ENCODE measurements around the gene POGLUT2. TPM values are rescaled to one million over a fixed set of nuclear protein-coding genes. Genes with fewer than 3 reads are reported as not detected.
A peak's percentile ranks its signal among the peaks of the same experiment; 100 is the strongest.
"Not testable (repeated sequence)": the region's sequence is repeated elsewhere in the genome, so short reads cannot be mapped to it uniquely, and the experiment has no call there.

POGLUT2 gene
- total RNA-seq, 2 donors from 2014 or later = 0.79 to 1.1 TPM

- ATAC-seq (no peak), DNase-seq (no peak)
- intact Hi-C loops (cut with DNase I, micrococcal nuclease) = no loop called here
Observed at GRCh38 chr13:102814025-102814607, 15.3 kb upstream of the POGLUT2 start.

GRCh38 chr13:102812611-102813287 lies 14.0 kb upstream of the POGLUT2 start:
- intact Hi-C loops (cut with DNase I, micrococcal nuclease) = no loop called here
- no peak for ATAC-seq

GRCh38 chr13:102807699-102808098 lies 8.9 kb upstream of the POGLUT2 start:
- no peak for DNase-seq
- no peak for ATAC-seq
- intact Hi-C loops (cut with DNase I, micrococcal nuclease) = no loop called here

More at GRCh38 chr13:102812611-102813287, 14.0 kb upstream of the POGLUT2 start:
- no peak for DNase-seq

GRCh38 chr13:102805680-102806079 lies 6.9 kb upstream of the POGLUT2 start:
- intact Hi-C loops (cut with DNase I, micrococcal nuclease) = no loop called here
- DNase-seq (no peak), ATAC-seq (no peak)

- intact Hi-C loops (cut with DNase I, micrococcal nuclease) = no loop called here
- peak; percentile 84 for ATAC-seq
- peak; percentile 79 to 90 for DNase-seq
Observed at GRCh38 chr13:102800145-102801041, 1.6 kb upstream of the POGLUT2 start.

- intact Hi-C loops (cut with DNase I, micrococcal nuclease) = no loop called here
- ATAC-seq (peak; percentile 26), DNase-seq (peak; percentile 27 to 39)
Observed at GRCh38 chr13:102799426-102800144, 809 bp upstream of the POGLUT2 start.

- intact Hi-C loops (cut with DNase I, micrococcal nuclease) = no loop called here
- ATAC-seq (no peak), DNase-seq (no peak)
Observed at GRCh38 chr13:102793611-102794355, 5.0 kb downstream of the POGLUT2 start.

- DNase-seq = no peak
- ATAC-seq = no peak
- intact Hi-C loops (cut with DNase I, micrococcal nuclease) = no loop called here
Observed at GRCh38 chr13:102792396-102792795, 6.4 kb downstream of the POGLUT2 start.

- no peak for DNase-seq
- intact Hi-C loops (cut with DNase I, micrococcal nuclease) = no loop called here
- no peak for ATAC-seq
Observed at GRCh38 chr13:102788683-102789082, 10.1 kb downstream of the POGLUT2 start.

- no peak for ATAC-seq
- intact Hi-C loops (cut with DNase I, micrococcal nuclease) = no loop called here
- DNase-seq = no peak
Observed at GRCh38 chr13:102784483-102784882, 14.3 kb downstream of the POGLUT2 start.

- DNase-seq = no peak
- intact Hi-C loops (cut with DNase I, micrococcal nuclease) = no loop called here
- ATAC-seq = no peak
Observed at GRCh38 chr13:102781591-102781990, 17.2 kb downstream of the POGLUT2 start.

- intact Hi-C loops (cut with DNase I, micrococcal nuclease); DNase-seq; ATAC-seq: not testable (repeated sequence)
Observed at GRCh38 chr13:102780656-102781055, 18.1 kb downstream of the POGLUT2 start.

- intact Hi-C loops (cut with DNase I, micrococcal nuclease) = no loop called here
- DNase-seq (no peak), ATAC-seq (no peak)
Observed at GRCh38 chr13:102779436-102780159, 19.2 kb downstream of the POGLUT2 start.

GRCh38 chr13:102777736-102778135 lies 21.0 kb downstream of the POGLUT2 start:
- intact Hi-C loops (cut with DNase I, micrococcal nuclease) = no loop called here
- ATAC-seq (no peak), DNase-seq (no peak)

- intact Hi-C loops (cut with DNase I, micrococcal nuclease) = no loop called here
- ATAC-seq (no peak), DNase-seq (no peak)
Observed at GRCh38 chr13:102776271-102776670, 22.5 kb downstream of the POGLUT2 start.

GRCh38 chr13:102774591-102775520 lies 23.9 kb downstream of the POGLUT2 start:
- ATAC-seq (no peak), DNase-seq (no peak)
- intact Hi-C loops (cut with DNase I, micrococcal nuclease) = no loop called here

- intact Hi-C loops (cut with DNase I, micrococcal nuclease) = no loop called here
- DNase-seq (peak in 1 of 2 donors; percentile 37), ATAC-seq (no peak)
Observed at GRCh38 chr13:102774214-102774568, 24.6 kb downstream of the POGLUT2 start.

All from left colon (tissue), 2 donors.